ENCODE measurements around the gene SCGN.

Gene SCGN

DNA sequence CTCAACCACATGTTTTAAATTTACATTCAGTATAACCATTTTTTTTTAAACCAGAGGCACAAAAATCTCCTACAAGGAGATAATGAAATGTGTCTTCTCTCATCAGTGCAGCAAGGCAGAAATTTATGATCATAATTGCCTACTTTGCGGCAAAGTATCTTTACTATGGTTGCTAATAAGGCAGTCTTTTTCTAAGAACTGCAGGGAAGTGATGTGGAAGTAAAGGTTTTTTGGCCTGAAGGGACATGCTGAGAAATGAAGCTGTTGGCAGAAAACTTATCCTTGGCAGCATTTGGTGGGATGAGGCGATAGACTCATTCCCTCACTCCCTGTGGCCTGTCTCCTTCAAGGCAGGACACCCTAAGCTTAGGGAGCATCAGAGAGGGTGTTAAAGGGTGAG is 48.7 kb downstream of the SCGN start:
- Histone ChIP-seq H3K27me3 (replicated peaks; ENCODE audit: control insufficient read depth, insufficient read depth, low read length) (no peaks in the 10 kb centered on the region; the same call in 1 of the 2 replicates), H3K4me3 (replicated peaks; ENCODE audit: low read depth, low read length) (no peak overlapping the region), H3K36me3 (ENCODE audit: control insufficient read depth, insufficient read depth, low read length) (no peaks in the 10 kb centered on the region)
- TF ChIP-seq, protein P1, sequence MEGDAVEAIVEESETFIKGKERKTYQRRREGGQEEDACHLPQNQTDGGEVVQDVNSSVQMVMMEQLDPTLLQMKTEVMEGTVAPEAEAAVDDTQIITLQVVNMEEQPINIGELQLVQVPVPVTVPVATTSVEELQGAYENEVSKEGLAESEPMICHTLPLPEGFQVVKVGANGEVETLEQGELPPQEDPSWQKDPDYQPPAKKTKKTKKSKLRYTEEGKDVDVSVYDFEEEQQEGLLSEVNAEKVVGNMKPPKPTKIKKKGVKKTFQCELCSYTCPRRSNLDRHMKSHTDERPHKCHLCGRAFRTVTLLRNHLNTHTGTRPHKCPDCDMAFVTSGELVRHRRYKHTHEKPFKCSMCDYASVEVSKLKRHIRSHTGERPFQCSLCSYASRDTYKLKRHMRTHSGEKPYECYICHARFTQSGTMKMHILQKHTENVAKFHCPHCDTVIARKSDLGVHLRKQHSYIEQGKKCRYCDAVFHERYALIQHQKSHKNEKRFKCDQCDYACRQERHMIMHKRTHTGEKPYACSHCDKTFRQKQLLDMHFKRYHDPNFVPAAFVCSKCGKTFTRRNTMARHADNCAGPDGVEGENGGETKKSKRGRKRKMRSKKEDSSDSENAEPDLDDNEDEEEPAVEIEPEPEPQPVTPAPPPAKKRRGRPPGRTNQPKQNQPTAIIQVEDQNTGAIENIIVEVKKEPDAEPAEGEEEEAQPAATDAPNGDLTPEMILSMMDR (IDR thresholded peaks at IDR 0.05; ENCODE audit: insufficient read depth, low read length, poor library complexity, severe bottlenecking): no peak
- no peak for DNase-seq (ENCODE audit: extremely low read depth, insufficient read length)

DNA sequence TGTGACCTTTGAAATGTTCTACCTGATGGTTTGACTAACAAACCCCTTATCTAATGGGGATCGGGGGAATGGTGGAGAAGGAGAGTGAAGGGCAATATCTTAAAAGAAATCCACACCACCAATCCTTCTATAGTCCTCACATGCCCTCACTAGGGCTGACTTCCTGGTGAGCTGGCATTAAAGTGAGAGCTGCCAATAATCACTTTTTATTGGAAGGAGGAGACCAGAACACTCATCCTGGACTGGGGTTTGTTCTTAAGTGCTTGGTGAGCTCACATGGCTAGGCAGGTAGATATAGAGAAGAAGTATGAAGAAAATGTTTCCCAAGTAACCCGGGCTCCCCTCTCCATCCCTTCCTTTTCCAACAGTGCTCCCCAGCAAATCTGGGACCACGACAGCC is 49.8 kb downstream of the SCGN start:
- Histone ChIP-seq H3K27me3 (replicated peaks; ENCODE audit: control insufficient read depth, insufficient read depth, low read length) (no peaks in the 10 kb centered on the region; the same call in 1 of the 2 replicates), H3K36me3 (ENCODE audit: control insufficient read depth, insufficient read depth, low read length) (no peaks in the 10 kb centered on the region), H3K4me3 (replicated peaks; ENCODE audit: low read depth, low read length) (no peak overlapping the region)
- TF ChIP-seq, protein P1 (IDR thresholded peaks at IDR 0.05; ENCODE audit: insufficient read depth, low read length, poor library complexity, severe bottlenecking): no peak
- DNase-seq (ENCODE audit: extremely low read depth, insufficient read length): no peak

DNA sequence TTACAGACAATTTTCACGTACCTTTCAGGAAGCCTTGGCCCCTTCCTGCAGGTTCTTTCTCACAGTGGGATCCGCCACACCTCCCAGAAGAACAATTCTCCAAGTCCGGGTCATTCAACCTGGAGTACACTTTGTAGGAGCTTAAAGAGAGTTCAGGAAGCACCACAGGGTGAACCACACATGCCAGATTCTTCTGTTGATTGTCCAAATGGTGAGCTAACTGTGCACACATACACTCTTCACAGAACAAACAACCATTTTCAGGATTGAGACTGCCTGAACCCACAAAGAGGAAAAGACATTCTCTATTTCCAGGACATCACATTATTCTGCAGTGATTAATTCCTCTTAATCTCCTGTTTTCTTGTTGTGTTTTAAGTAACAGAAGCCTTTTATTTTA is 51.0 kb downstream of the SCGN start:
- TF ChIP-seq, protein P1 (IDR thresholded peaks at IDR 0.05; ENCODE audit: insufficient read depth, low read length, poor library complexity, severe bottlenecking): no peak
- no peaks in the 10 kb centered on the region; the same call in 1 of the 2 replicates for H3K27me3 ChIP-seq (replicated peaks; ENCODE audit: control insufficient read depth, insufficient read depth, low read length)
- no peak for DNase-seq (ENCODE audit: extremely low read depth, insufficient read length)
- no peak overlapping the region for H3K4me3 ChIP-seq (replicated peaks; ENCODE audit: low read depth, low read length)
- no peaks in the 10 kb centered on the region for H3K36me3 ChIP-seq (ENCODE audit: control insufficient read depth, insufficient read depth, low read length)

DNA sequence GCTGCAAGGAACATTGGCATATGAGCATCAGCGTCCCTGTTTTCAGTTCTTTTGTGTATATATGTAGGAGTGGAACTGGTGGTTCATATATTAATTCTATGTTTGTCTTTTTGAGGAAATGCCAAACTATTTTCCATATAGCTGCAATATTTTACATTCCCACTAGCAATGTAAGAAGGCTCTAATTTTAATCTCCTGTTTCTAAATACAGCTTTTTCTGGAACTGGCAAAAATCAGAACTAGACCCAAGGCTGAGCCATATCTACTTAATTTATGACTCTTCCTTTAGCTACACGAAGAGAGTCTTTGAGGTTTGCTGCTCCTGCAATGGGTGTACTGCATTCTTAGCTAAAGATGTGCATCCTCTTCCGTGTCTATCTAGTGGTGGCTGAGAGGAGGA is 52.0 kb downstream of the SCGN start:
- H3K27me3 ChIP-seq (replicated peaks; ENCODE audit: control insufficient read depth, insufficient read depth, low read length): no peaks in the 10 kb centered on the region; the same call in 1 of the 2 replicates
- TF ChIP-seq, protein P1 (IDR thresholded peaks at IDR 0.05; ENCODE audit: insufficient read depth, low read length, poor library complexity, severe bottlenecking): no peak
- H3K4me3 ChIP-seq (replicated peaks; ENCODE audit: low read depth, low read length): no peak overlapping the region
- no peaks in the 10 kb centered on the region for H3K36me3 ChIP-seq (ENCODE audit: control insufficient read depth, insufficient read depth, low read length)
- DNase-seq (ENCODE audit: extremely low read depth, insufficient read length): no peak

DNA sequence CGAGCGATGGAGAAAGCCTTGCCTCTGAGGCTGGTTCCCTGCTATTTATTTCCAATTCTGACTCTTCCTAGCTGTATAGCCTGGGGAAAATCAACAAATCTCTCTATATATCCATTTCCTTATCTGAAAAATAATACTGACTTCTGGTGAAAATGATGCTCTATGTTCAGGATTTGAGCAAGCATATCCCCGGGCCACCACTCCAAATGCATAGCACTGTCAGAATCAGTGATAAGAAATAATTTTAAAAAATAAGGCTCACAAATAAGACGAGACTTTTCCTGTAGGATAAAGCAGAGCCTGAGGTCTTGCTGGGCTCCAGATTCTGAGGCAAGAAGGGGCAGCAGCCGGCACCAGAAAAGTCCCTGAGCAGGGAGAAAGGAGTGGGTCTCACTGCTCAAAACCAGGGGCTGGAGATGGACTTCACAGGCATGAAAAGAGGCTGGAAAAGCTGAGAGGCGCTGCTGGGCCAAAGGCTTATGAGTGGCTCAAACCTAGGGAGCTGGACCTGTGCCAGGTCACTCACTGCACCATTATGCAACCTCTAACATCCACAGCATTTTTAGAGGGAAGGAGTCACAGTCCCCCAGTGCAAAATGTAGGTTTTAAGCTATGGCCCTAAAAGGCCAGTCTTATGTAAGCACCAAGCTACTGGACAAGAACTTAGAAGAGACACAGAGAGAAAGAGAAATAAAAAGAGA is 54.4 kb downstream of the SCGN start:
- no peak overlapping the region for H3K4me3 ChIP-seq (replicated peaks; ENCODE audit: low read depth, low read length)
- DNase-seq (ENCODE audit: extremely low read depth, insufficient read length): no peak
- H3K27me3 ChIP-seq (replicated peaks; ENCODE audit: control insufficient read depth, insufficient read depth, low read length): no peaks in the 10 kb centered on the region; the same call in 1 of the 2 replicates
- TF ChIP-seq, protein P1 (IDR thresholded peaks at IDR 0.05; ENCODE audit: insufficient read depth, low read length, poor library complexity, severe bottlenecking): no peak
- H3K36me3 ChIP-seq (ENCODE audit: control insufficient read depth, insufficient read depth, low read length): no peaks in the 10 kb centered on the region

Measured in GM06990 (cell line).